ENCODE data around the gene FRAS1.

- TF ChIP-seq, protein P1, sequence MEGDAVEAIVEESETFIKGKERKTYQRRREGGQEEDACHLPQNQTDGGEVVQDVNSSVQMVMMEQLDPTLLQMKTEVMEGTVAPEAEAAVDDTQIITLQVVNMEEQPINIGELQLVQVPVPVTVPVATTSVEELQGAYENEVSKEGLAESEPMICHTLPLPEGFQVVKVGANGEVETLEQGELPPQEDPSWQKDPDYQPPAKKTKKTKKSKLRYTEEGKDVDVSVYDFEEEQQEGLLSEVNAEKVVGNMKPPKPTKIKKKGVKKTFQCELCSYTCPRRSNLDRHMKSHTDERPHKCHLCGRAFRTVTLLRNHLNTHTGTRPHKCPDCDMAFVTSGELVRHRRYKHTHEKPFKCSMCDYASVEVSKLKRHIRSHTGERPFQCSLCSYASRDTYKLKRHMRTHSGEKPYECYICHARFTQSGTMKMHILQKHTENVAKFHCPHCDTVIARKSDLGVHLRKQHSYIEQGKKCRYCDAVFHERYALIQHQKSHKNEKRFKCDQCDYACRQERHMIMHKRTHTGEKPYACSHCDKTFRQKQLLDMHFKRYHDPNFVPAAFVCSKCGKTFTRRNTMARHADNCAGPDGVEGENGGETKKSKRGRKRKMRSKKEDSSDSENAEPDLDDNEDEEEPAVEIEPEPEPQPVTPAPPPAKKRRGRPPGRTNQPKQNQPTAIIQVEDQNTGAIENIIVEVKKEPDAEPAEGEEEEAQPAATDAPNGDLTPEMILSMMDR (IDR thresholded peaks at IDR 0.05), result no peak
- TF ChIP-seq POLR2A (IDR thresholded peaks at IDR 0.05), result no peak
These were observed 451.9 kb downstream of the FRAS1 start for GRCh38 chr4:78509043-78509442.

Measured in uterus (tissue), 2 donors.